ACC112 (cell line): Measurements from ENCODE around the gene PEAK1.

Experiments
- H2AFZ ChIP-seq: fragments of 200-600 bp; sonication (generic); one replicate; pipeline ENCODE4 v1.6.0; 2017; ENCODE audit warnings: antibody characterized with exemption, low read length; ENCODE audit not compliant: unreplicated experiment
- H3K27ac ChIP-seq: fragments of 200-600 bp; sonication (generic); 2 replicates; pipeline ENCODE4 v1.5.1; 2014; ENCODE audit warnings: low read depth, mild to moderate bottlenecking, antibody characterized with exemption, low read length, moderate library complexity
- H3K27me3 ChIP-seq: fragments of 200-600 bp; sonication (generic); 2 replicates; pipeline ENCODE4 v1.6.1; 2014; ENCODE audit warnings: mild to moderate bottlenecking, antibody characterized with exemption, low read length, moderate library complexity, mixed read lengths; ENCODE audit not compliant: insufficient read depth
- H3K36me3 ChIP-seq: fragments of 200-600 bp; sonication (generic); 2 replicates; pipeline ENCODE4 v1.6.1; 2016; ENCODE audit warnings: mild to moderate bottlenecking, antibody characterized with exemption, low read length, moderate library complexity, mixed read lengths; ENCODE audit not compliant: insufficient read depth
- H3K4me1 ChIP-seq: fragments of 200-600 bp; sonication (generic); one replicate; pipeline ENCODE4 v1.6.1; 2016; ENCODE audit warnings: low read length, mixed read lengths; ENCODE audit not compliant: insufficient read depth, unreplicated experiment, control insufficient read depth
- H3K4me3 ChIP-seq: fragments of 200-600 bp; sonication (generic); 2 replicates; pipeline ENCODE4 v1.5.1; 2014; ENCODE audit warnings: mild to moderate bottlenecking, low read depth, low read length
- H3K79me2 ChIP-seq: fragments of 200-600 bp; sonication (generic); one replicate; pipeline ENCODE4 v1.6.0; 2016; ENCODE audit warnings: low read length; ENCODE audit not compliant: control insufficient read depth, unreplicated experiment, insufficient read depth

The PEAK1 gene

DNA sequence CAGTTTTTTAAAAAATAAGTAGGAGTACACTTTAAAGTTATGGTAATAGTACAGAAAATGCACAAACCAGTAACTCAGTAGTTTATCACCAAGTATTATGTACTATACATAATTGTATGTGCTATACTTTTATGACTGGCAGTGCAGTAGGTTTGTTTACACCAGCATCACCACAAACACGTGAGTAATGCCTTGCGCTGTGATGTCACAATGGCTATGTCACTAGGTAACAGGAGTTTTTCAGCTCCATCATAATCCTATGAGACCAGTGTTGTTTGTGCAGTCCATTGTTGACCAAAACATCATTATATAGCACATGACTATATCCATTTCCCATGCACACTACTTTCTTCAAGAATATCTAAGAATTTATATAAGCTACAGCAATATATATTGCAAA lies 280.6 kb downstream of the PEAK1 start:
- Histone ChIP-seq H3K4me3 (no peak overlapping the region), H3K27me3 (no peaks in the 10 kb centered on the region), H3K36me3 (peaks cover 44% of the 10 kb centered on the region), H3K4me1 (peaks cover 20% of the 10 kb centered on the region), H3K79me2 (peaks cover 4% of the 10 kb centered on the region), H2AFZ (no peak overlapping the region), H3K27ac (no peak overlapping the region)

DNA sequence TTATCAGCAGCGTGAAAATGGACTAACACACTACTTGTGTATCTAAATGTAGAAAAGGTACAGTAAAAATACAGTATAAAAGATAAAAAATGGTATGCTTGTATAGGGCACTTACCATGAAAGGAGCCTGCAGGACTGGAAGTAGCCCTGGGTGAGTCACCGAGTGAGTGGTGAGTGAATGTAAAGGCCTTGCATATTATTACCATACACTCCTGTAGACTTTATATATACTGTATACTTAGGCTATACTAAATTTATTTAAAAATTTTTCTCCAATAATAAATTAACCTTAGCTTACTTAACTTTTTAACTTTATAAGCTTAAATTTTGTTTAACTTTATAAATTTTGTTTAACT lies 281.8 kb downstream of the PEAK1 start:
- Histone ChIP-seq H3K36me3 (peaks cover 44% of the 10 kb centered on the region), H2AFZ (no peak overlapping the region), H3K27me3 (no peaks in the 10 kb centered on the region), H3K27ac (no peak overlapping the region), H3K79me2 (peaks cover 4% of the 10 kb centered on the region), H3K4me1 (peaks cover 8% of the 10 kb centered on the region), H3K4me3 (no peak overlapping the region)

DNA sequence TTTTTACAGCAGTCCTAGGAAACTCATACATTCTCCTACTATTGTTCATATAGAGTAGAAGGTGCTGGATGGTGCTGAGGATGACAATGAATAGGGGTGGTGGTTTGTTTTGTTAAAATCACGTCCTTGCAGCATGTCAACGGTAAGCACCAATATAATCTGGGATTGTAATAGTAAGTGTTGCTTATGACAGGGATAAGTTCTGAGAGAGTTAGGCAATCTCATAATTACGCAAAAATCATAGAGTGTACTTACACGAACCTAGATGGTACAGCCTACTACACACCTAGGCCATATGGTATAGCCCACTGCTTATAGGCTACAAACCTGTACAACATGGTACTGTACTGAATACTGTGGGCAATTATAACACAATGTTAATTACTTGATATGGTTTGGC lies 284.7 kb downstream of the PEAK1 start:
- Histone ChIP-seq H3K4me1 (no peaks in the 10 kb centered on the region), H2AFZ (no peak overlapping the region), H3K4me3 (no peak overlapping the region), H3K27ac (no peak overlapping the region), H3K36me3 (peaks cover 29% of the 10 kb centered on the region), H3K79me2 (peaks cover 3% of the 10 kb centered on the region), H3K27me3 (no peaks in the 10 kb centered on the region)

DNA sequence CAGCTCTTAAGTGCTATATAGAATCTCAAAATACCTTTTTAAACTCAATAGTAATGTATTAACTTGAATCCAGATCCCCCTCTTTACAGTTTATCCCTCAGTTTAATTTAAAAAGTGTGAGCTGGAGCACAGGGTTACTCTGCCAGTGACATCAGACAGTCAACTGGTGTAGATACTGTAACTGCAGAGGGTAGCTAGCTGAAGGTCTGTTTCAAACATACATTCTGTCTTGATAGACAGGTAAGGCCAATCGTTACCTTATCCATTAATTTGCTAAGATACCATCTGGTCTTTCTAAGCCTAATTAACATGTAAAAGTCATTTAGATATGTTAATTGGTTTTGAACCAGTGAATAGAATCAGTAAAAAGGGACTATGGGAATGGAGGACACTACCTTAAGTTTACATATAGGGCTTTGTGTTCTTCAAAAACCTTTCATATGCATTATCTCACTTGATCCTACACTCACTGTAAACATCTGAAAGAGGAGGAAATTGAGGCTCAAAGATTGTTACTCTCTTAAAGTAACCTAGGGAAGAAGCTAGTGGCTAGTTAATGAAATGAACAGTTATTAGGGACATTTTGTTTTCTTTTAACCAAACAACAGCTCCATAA lies 289.5 kb downstream of the PEAK1 start:
- peaks cover 6% of the 10 kb centered on the region for H3K79me2 ChIP-seq
- H2AFZ ChIP-seq = no peak overlapping the region
- H3K27ac ChIP-seq = no peak overlapping the region
- no peaks in the 10 kb centered on the region for H3K27me3 ChIP-seq
- H3K36me3 ChIP-seq = peaks cover 29% of the 10 kb centered on the region
- H3K4me3 ChIP-seq = no peak overlapping the region
- H3K4me1 ChIP-seq = no peaks in the 10 kb centered on the region

DNA sequence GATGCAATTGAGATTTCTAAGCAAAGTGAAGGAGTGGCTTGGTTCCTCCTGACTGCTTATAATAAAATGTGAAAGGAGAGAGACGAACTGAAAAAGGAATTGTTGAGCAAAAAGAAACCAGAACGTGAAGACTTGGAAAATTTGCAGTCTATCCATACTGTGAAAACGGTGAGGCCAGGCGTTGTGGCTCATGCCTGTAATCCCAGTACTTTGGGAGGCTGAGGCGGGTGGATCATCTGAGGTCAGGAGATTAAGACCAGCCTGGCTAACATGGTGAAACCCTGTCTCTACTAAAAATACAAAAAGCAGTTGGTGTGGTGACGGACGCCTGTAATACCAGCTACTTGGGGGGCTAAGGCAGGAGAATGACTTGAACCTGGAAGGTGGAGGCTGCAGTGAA lies 292.3 kb downstream of the PEAK1 start:
- Histone ChIP-seq H3K4me3 (no peak overlapping the region), H3K79me2 (peaks cover 6% of the 10 kb centered on the region), H3K27ac (no peak overlapping the region), H3K27me3 (no peaks in the 10 kb centered on the region), H3K36me3 (peaks cover 21% of the 10 kb centered on the region), H3K4me1 (no peaks in the 10 kb centered on the region), H2AFZ (no peak overlapping the region)

DNA sequence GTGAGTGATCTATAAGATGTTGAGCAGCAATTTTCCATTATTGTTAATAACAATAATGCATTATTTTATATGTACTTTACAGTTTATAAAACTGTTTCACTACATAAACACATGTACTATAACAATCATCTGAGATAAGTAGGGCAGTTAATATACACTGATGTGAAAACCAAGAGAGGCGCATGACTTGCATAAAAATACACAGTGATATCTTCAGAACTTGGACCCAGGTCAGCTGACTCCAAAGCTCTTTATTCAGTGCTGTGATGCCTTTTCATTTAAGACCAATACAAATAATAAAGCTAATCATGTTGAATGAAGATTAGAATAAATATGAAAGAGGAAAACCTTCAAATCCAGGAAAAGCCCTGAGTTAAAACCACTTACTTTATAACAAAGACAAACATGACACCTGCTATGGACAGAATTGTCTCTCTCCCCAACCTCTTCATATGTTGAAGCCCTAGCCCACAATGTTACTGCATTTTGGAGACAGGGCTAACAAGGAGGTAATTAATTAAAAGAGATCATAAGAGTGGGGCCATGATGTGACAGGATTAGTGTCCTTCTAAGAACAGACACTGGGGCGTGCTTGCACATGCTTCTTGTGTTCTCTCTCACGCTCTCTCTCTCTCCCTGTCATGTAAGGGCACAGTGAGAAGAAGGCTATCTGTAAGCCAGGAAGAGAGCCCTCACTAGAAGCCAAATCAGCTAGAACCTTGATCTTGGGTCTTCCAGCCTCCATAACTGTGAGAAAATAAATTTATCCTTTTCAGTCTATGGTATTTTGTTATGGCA lies 293.2 kb downstream of the PEAK1 start:
- H3K4me1 ChIP-seq = no peaks in the 10 kb centered on the region
- H3K79me2 ChIP-seq = peaks cover 6% of the 10 kb centered on the region
- H3K4me3 ChIP-seq = no peak overlapping the region
- H2AFZ ChIP-seq = no peak overlapping the region
- H3K27ac ChIP-seq = no peak overlapping the region
- H3K36me3 ChIP-seq = peaks cover 19% of the 10 kb centered on the region
- no peaks in the 10 kb centered on the region for H3K27me3 ChIP-seq

DNA sequence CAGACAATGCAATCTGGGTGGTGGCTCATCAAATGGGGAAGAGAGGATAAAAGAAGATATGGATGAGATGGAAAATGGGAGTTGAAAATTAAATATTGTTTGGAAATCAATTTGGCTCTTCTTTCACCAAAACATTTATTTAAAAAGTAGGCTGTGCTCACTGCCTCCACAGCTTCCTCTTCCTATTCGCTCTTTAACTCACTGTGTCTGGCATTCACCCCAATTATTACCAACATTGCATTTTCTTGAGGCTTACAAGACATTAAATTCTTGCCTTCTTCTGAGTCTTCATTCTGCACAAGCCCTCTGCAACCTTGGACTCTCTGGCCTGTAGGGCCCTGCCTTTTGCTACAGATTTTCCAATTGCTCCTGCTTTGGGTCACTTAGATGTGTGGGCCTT lies 296.1 kb downstream of the PEAK1 start:
- Histone ChIP-seq H3K36me3 (0 out of 2 replicates have a peak, but pooled peaks cover 7% of the 10 kb centered on the region), H3K4me1 (peaks cover 17% of the 10 kb centered on the region), H3K4me3 (no peak overlapping the region), H3K79me2 (peaks cover 3% of the 10 kb centered on the region), H3K27ac (no peak overlapping the region), H3K27me3 (no peaks in the 10 kb centered on the region), H2AFZ (no peak overlapping the region)

DNA sequence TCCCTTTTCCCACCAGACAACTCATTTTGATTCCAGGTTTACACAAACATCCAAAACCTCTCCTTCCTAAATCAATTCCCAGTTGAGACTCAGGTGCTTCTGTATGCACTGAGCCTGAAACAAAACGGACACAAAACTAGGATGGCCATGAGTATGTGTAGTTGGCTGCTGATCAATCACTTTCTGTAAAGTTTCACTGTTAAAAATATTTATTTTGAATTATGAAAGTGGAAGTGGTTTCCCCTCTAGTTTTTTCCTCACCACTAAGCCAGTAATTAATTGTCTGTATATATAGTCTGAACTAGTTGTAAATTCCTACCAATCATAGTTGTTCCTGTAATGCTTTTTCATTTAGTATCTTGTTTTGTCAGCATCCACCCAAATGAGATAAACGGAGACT lies 297.3 kb downstream of the PEAK1 start:
- H2AFZ ChIP-seq = no peak overlapping the region
- 0 out of 2 replicates have a peak, but pooled peaks cover 7% of the 10 kb centered on the region for H3K36me3 ChIP-seq
- peaks cover 3% of the 10 kb centered on the region for H3K79me2 ChIP-seq
- no peaks in the 10 kb centered on the region for H3K27me3 ChIP-seq
- H3K4me1 ChIP-seq = peaks cover 21% of the 10 kb centered on the region
- H3K27ac ChIP-seq = no peak overlapping the region
- no peak overlapping the region for H3K4me3 ChIP-seq

DNA sequence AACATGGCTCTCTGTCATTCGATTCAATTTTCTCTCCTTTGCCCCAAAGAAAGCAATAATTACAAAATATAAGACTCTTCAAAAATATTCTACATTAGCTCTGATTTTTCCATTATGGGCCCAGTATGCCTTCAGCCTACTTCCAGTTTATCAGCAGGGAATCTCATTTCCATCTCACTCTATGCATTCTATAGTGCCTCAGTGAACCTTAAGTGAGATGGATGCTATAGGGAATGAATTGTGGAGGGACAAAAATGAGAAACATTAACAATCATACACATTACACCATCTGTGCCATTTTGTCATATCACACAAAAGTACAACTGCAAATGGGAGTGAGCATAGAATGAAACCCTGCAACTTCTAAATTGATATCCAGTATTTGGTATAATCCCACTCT lies 298.3 kb downstream of the PEAK1 start:
- Histone ChIP-seq H3K4me3 (no peak overlapping the region), H2AFZ (no peak overlapping the region), H3K4me1 (peaks cover 21% of the 10 kb centered on the region), H3K27me3 (no peaks in the 10 kb centered on the region), H3K36me3 (0 out of 2 replicates have a peak, but pooled peaks cover 7% of the 10 kb centered on the region), H3K27ac (no peak overlapping the region), H3K79me2 (peaks cover 3% of the 10 kb centered on the region)

DNA sequence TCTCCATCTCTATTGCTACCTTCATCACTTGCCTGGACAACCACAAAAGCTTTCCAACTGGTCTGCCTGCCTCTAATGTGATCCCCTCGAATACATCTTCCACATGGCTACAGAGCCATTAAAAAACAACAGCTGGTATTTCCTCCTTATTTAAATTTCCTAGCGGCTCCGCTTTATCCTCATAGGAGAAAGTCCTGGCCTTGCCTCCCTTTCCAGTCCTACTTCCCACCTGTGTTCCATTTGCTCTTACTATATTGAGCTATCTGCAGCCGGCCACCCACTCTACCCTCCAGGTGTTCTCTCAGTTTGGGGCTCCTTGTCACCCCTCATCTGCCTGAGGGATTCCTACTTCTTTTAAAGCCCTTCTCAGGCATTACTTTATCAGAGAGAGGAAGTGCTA lies 299.3 kb downstream of the PEAK1 start:
- 0 out of 2 replicates have a peak, but pooled peaks cover 5% of the 10 kb centered on the region for H3K36me3 ChIP-seq
- no peaks in the 10 kb centered on the region for H3K27me3 ChIP-seq
- H3K79me2 ChIP-seq = no peaks in the 10 kb centered on the region
- no peak overlapping the region for H3K4me3 ChIP-seq
- no peak overlapping the region for H3K27ac ChIP-seq
- H2AFZ ChIP-seq = no peak overlapping the region
- H3K4me1 ChIP-seq = peaks cover 21% of the 10 kb centered on the region

DNA sequence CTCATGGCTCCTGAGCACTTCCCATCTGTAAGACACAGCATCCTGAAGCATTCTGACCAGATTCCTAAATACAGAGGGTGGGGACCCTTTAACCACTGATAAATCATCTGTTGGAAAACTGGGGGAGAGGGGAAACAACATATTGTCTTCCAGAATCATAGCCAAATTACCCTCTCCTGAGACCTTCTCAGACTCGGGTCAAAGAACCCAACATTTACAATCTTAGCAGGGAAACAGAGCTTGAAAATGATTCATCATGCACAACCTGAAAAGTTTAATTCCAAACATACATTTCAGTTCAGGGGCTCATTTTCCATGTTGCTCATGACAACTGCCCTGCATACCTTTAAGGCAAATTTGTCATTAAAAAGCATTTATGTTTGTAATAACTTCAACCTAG lies 300.5 kb downstream of the PEAK1 start:
- H3K4me3 ChIP-seq = peak overlapping the region; percentile 27; the same call in 1 of the 2 replicates
- no peak overlapping the region for H2AFZ ChIP-seq
- H3K27me3 ChIP-seq = no peaks in the 10 kb centered on the region
- peaks cover 21% of the 10 kb centered on the region for H3K4me1 ChIP-seq
- no peaks in the 10 kb centered on the region for H3K79me2 ChIP-seq
- H3K36me3 ChIP-seq = no peaks in the 10 kb centered on the region
- peak overlapping the region; percentile 62 for H3K27ac ChIP-seq
